ENCODE results near the gene GRIA1. TPM values are rescaled to one million over a fixed set of nuclear protein-coding genes. Genes with fewer than 3 reads are reported as not detected.

Gene GRIA1
- total RNA-seq, 3 donors from 2014 or later (not counting 1 experiment from before 2014, with no cell fraction given) = not detected

- ATAC-seq (no peak), DNase-seq (no peak)
- TF ChIP-seq CTCF (IDR thresholded peaks at IDR 0.05) = no peak
- Mint-ChIP-seq H3K4me3 (no peak overlapping the region), H3K9me3 (peaks cover 0 to 2% of the 10 kb centered on the region in 2 donors), H3K27ac (no peak overlapping the region), H3K36me3 (no peaks in the 10 kb centered on the region), H3K27me3 (ENCODE audit: low read depth in 2 of 2) (peaks cover 0 to 3% of the 10 kb centered on the region in 2 donors), H3K4me1 (no peaks in the 10 kb centered on the region)
- Histone ChIP-seq H3K27ac (ENCODE audit: low read length) (no peak overlapping the region), H3K27me3 (ENCODE audit: control insufficient read depth, insufficient read depth, low read length) (no peaks in the 10 kb centered on the region), H3K4me3 (ENCODE audit: low read length) (no peak overlapping the region), H3K9me3 (ENCODE audit: control insufficient read depth, insufficient read depth, low read length) (no peaks in the 10 kb centered on the region), H3K36me3 (ENCODE audit: control insufficient read depth, insufficient read depth, low read length) (no peaks in the 10 kb centered on the region), H3K4me1 (ENCODE audit: control insufficient read depth, insufficient read depth, low read length) (no peaks in the 10 kb centered on the region)
- intact Hi-C loops (cut with micrococcal nuclease) = no loop called here
- 75% methylated on average over 3 of the region's 4 CpGs for WGBS (ENCODE audit: insufficient coverage)
Measured at GRCh38 chr5:153813901-153814300, 323.4 kb downstream of the GRIA1 start.

- no peaks in the 10 kb centered on the region for H3K27me3 ChIP-seq (ENCODE audit: control insufficient read depth, insufficient read depth, low read length)
- no peak for ATAC-seq
- WGBS (ENCODE audit: insufficient coverage) = 78% methylated on average over 2 of the region's 2 CpGs
- no peaks in the 10 kb centered on the region for H3K36me3 ChIP-seq (ENCODE audit: control insufficient read depth, insufficient read depth, low read length)
- no peaks in the 10 kb centered on the region for H3K4me1 ChIP-seq (ENCODE audit: control insufficient read depth, insufficient read depth, low read length)
- H3K27ac Mint-ChIP-seq = no peak overlapping the region
- no peaks in the 10 kb centered on the region for H3K4me1 Mint-ChIP-seq
- H3K27me3 Mint-ChIP-seq (ENCODE audit: low read depth in 2 of 2) = peaks cover 0 to 4% of the 10 kb centered on the region in 2 donors
- TF ChIP-seq CTCF (IDR thresholded peaks at IDR 0.05) = no peak
- H3K36me3 Mint-ChIP-seq = no peaks in the 10 kb centered on the region
- peaks cover 0 to 2% of the 10 kb centered on the region in 2 donors for H3K9me3 Mint-ChIP-seq
- no peak for DNase-seq
- no peaks in the 10 kb centered on the region for H3K9me3 ChIP-seq (ENCODE audit: control insufficient read depth, insufficient read depth, low read length)
- no peak overlapping the region for H3K4me3 Mint-ChIP-seq
- intact Hi-C loops (cut with micrococcal nuclease) = no loop called here
- no peak overlapping the region for H3K4me3 ChIP-seq (ENCODE audit: low read length)
- no peak overlapping the region for H3K27ac ChIP-seq (ENCODE audit: low read length)
Measured at GRCh38 chr5:153816870-153817269, 326.4 kb downstream of the GRIA1 start.

- WGBS (ENCODE audit: insufficient coverage) = 91% methylated on average over 2 of the region's 2 CpGs
Measured at GRCh38 chr5:153818626-153819025, 328.2 kb downstream of the GRIA1 start.

More at GRCh38 chr5:153818626-153819025, 328.2 kb downstream of the GRIA1 start:
- Histone ChIP-seq H3K36me3 (ENCODE audit: control insufficient read depth, insufficient read depth, low read length) (no peaks in the 10 kb centered on the region), H3K4me1 (ENCODE audit: control insufficient read depth, insufficient read depth, low read length) (no peaks in the 10 kb centered on the region), H3K4me3 (ENCODE audit: low read length) (no peak overlapping the region), H3K27ac (ENCODE audit: low read length) (no peak overlapping the region), H3K9me3 (ENCODE audit: control insufficient read depth, insufficient read depth, low read length) (no peaks in the 10 kb centered on the region), H3K27me3 (ENCODE audit: control insufficient read depth, insufficient read depth, low read length) (no peaks in the 10 kb centered on the region)
- Mint-ChIP-seq H3K27ac (no peak overlapping the region), H3K4me1 (no peaks in the 10 kb centered on the region), H3K4me3 (no peak overlapping the region), H3K9me3 (peaks cover 0 to 2% of the 10 kb centered on the region in 2 donors), H3K27me3 (ENCODE audit: low read depth in 2 of 2) (peaks cover 4 to 7% of the 10 kb centered on the region in 2 donors), H3K36me3 (no peaks in the 10 kb centered on the region)
- ATAC-seq (no peak), DNase-seq (no peak)
- TF ChIP-seq CTCF (IDR thresholded peaks at IDR 0.05) = no peak
- intact Hi-C loops (cut with micrococcal nuclease) = no loop called here
